ENCODE measurements around the gene FBXO45. TPM values are rescaled to one million over a fixed set of nuclear protein-coding genes. Genes with fewer than 3 reads are reported as not detected.

The FBXO45 gene
- total and polyA plus RNA-seq, 2 of the 13 experiments (the other 11 are each of a cell fraction or from before 2014, with no cell fraction given): 7.0 to 12.1 TPM

DNA sequence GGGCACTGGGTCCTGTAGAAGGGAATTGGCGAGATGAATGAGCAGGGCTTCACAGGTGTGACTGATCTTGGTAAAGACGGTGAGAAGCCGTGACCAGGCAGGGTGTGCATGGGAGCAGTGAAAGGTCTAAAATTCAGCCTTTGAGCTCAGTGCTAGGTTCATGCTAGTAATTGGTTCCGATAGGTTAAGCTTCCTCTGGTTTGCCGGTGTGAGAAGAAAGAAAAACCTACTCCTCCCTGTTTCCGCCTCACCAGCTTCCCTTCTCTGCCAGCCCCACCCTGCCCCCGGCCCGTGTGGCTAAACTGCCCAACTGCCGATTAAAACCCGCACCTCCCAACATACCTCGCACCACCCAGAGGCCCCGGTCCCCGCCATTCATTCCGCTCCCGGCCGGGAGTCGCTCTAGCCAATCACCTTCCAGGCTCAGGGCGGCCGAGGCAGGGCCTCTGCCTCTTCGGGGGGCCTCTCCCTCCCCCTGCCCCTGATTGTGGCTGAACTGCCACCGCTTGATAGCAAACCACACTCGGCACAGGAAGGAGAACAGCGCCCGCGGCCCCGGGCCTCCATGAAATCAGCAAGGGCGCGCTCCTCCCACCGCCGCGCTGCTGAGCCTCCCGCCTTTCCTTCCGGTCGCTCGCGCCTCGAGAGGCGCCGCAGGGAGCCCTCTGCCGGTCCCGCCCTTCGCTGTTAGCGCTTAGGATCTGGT is 63.7 kb downstream of the FBXO45 start (continued):
- TF ChIP-seq KIAA2018 (CRISPR knock-in tag; IDR thresholded peaks at IDR 0.05; ENCODE audit: borderline replicate concordance): no peak
- TF ChIP-seq ZNF790 (CRISPR knock-in tag; IDR thresholded peaks at IDR 0.05; ENCODE audit: borderline replicate concordance): no peak
- TF ChIP-seq ZNF644 (CRISPR knock-in tag; IDR thresholded peaks at IDR 0.05; ENCODE audit: low read depth): no peak
- no peak for TF ChIP-seq AGO2 (optimal IDR thresholded peaks at IDR 0.05; ENCODE audit: low read depth, low read length)
- 0 out of 2 replicates have a peak, but pooled peaks have one; percentile 28 for TF ChIP-seq ZNF749 (CRISPR knock-in tag; IDR thresholded peaks at IDR 0.05; ENCODE audit: borderline replicate concordance)
- no peak for TF ChIP-seq ADNP (CRISPR knock-in tag; IDR thresholded peaks at IDR 0.05)
- TF ChIP-seq HIVEP1 (CRISPR knock-in tag; IDR thresholded peaks at IDR 0.05): no peak; the same call in 1 of the 2 replicates
- TF ChIP-seq ZNF792 (CRISPR knock-in tag; IDR thresholded peaks at IDR 0.05): peak; percentile 63; the same call in 1 of the 2 replicates
- no peak for TF ChIP-seq GZF1 (CRISPR knock-in tag; IDR thresholded peaks at IDR 0.05)
- TF ChIP-seq ZBTB1 (CRISPR knock-in tag; IDR thresholded peaks at IDR 0.05; ENCODE audit: borderline replicate concordance): no peak
- no peak for TF ChIP-seq ZNF510 (CRISPR knock-in tag; IDR thresholded peaks at IDR 0.05; ENCODE audit: low read depth)
- no peak for TF ChIP-seq ZBTB8A (CRISPR knock-in tag; IDR thresholded peaks at IDR 0.05; ENCODE audit: borderline replicate concordance, low read depth)
- no peak for TF ChIP-seq ZNF589 (CRISPR knock-in tag; conservative IDR thresholded peaks at IDR 0.05)
- peak; percentile 59; the same call in 1 of the 2 replicates for TF ChIP-seq ZNF891 (CRISPR knock-in tag; IDR thresholded peaks at IDR 0.05)
- peak; percentile 26 for TF ChIP-seq HNRNPLL (IDR thresholded peaks at IDR 0.05; ENCODE audit: low read depth, low read length, poor library complexity, severe bottlenecking)
- TF ChIP-seq, protein P1, sequence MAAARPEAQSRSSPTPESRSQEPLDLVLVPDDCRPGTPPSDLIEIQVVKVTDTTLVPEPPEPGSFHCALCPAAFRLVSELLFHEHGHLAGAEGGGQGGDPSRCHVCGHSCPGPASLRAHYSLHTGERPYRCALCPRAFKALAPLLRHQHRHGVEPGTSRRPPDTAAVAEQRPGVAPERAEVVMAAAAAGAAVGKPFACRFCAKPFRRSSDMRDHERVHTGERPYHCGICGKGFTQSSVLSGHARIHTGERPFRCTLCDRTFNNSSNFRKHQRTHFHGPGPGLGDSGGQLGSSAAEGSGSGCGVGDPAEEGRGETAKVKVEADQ (CRISPR knock-in tag; IDR thresholded peaks at IDR 0.05; ENCODE audit: borderline replicate concordance): no peak
- no peak for TF ChIP-seq ZNF652 (CRISPR knock-in tag; IDR thresholded peaks at IDR 0.05; ENCODE audit: borderline replicate concordance, low read depth)
- TF ChIP-seq, protein P2, sequence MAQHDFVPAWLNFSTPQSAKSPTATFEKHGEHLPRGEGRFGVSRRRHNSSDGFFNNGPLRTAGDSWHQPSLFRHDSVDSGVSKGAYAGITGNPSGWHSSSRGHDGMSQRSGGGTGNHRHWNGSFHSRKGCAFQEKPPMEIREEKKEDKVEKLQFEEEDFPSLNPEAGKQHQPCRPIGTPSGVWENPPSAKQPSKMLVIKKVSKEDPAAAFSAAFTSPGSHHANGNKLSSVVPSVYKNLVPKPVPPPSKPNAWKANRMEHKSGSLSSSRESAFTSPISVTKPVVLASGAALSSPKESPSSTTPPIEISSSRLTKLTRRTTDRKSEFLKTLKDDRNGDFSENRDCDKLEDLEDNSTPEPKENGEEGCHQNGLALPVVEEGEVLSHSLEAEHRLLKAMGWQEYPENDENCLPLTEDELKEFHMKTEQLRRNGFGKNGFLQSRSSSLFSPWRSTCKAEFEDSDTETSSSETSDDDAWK (CRISPR knock-in tag; IDR thresholded peaks at IDR 0.05): no peak
- no peak for TF ChIP-seq MATR3 (CRISPR knock-in tag; IDR thresholded peaks at IDR 0.05)
- TF ChIP-seq DR1 (CRISPR knock-in tag; IDR thresholded peaks at IDR 0.05): no peak
